HG02840 (cell line): ENCODE measurements around the gene DDX59.
"Not testable (repeated sequence)": the region's sequence is repeated elsewhere in the genome, so short reads cannot be mapped to it uniquely, and the experiment has no call there.

Experiments
- ATAC-seq: cut with Tn5 transposase; IDR thresholded peaks from one replicate; pipeline ENCODE4 v1.9.1; 2021; ENCODE audit warnings: mild to moderate bottlenecking, moderate library complexity, moderate number of reproducible peaks; ENCODE audit not compliant: unreplicated experiment, low FRiP score

The DDX59 gene

GRCh38 chr1:200631375-200631774, 38.3 kb downstream of the DDX59 start:
- no peak for ATAC-seq

- ATAC-seq, result not testable (repeated sequence)
Measured at GRCh38 chr1:200630515-200630899, 39.2 kb downstream of the DDX59 start.

GRCh38 chr1:200629876-200630514, 39.7 kb downstream of the DDX59 start:
- no peak for ATAC-seq

DNA sequence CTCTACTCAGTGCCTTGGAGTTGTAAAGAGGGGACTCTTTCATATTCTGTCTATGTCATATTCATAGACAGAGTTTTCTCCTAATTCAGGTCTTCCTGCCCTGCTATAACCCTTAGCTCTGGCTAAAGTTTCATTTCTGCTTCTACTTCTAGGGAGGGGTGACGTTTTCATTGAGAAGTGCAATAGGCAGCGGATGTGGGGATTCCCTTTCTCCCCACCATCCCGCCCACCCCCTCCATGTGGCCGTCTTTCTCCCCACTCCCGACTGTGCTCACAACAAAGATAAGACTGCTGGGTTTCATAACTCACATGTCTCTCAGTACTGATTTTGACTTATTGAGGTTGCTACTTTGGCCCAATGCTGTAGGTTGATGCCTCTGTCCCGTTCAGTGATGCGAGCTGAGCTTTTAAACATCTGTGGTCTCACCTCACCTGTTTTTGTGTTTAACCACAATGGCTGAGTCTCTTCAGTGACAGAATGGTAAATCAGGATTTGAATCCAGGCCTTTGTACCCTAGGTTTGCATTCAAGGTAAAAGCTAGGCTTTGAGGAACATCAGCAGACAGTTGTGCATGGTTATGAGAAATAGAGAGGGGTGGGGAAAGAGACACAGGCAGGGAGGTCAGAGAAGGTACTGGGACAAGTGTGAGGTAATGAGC, 41.4 kb downstream of the DDX59 start:
- peak; percentile 62 for ATAC-seq

- ATAC-seq, result no peak
Measured at GRCh38 chr1:200627575-200628222, 42.0 kb downstream of the DDX59 start.

- no peak for ATAC-seq
Measured at GRCh38 chr1:200626853-200627534, 42.7 kb downstream of the DDX59 start.

GRCh38 chr1:200625381-200625824, 44.3 kb downstream of the DDX59 start:
- no peak for ATAC-seq

- ATAC-seq, result no peak
Measured at GRCh38 chr1:200624679-200625335, 44.9 kb downstream of the DDX59 start.

GRCh38 chr1:200620273-200621131, 49.2 kb downstream of the DDX59 start, which contains the start of gene KIF14:
Gene KIF14 (minus strand): TSS chr1:200620751. CDS start chr1:200618723, 2,028 bp downstream.
- peak; percentile 89 for ATAC-seq

GRCh38 chr1:200619894-200620272, 49.8 kb downstream of the DDX59 start:
- no peak for ATAC-seq

- ATAC-seq, result no peak
Measured at GRCh38 chr1:200610846-200611245, 58.9 kb downstream of the DDX59 start.

- no peak for ATAC-seq
Measured at GRCh38 chr1:200602632-200603031, 67.1 kb downstream of the DDX59 start.
